NOMO-1 treated with DMSO at 0.1 percent for 48 hours (cell line): Measurements from ENCODE around the gene MAEA.

Source experiments
- DNase-seq: peaks from one replicate; lab custom pipeline; 2025; ENCODE audit not compliant: unreplicated experiment; lab: John Stamatoyannopoulos, UW

MAEA gene

DNA sequence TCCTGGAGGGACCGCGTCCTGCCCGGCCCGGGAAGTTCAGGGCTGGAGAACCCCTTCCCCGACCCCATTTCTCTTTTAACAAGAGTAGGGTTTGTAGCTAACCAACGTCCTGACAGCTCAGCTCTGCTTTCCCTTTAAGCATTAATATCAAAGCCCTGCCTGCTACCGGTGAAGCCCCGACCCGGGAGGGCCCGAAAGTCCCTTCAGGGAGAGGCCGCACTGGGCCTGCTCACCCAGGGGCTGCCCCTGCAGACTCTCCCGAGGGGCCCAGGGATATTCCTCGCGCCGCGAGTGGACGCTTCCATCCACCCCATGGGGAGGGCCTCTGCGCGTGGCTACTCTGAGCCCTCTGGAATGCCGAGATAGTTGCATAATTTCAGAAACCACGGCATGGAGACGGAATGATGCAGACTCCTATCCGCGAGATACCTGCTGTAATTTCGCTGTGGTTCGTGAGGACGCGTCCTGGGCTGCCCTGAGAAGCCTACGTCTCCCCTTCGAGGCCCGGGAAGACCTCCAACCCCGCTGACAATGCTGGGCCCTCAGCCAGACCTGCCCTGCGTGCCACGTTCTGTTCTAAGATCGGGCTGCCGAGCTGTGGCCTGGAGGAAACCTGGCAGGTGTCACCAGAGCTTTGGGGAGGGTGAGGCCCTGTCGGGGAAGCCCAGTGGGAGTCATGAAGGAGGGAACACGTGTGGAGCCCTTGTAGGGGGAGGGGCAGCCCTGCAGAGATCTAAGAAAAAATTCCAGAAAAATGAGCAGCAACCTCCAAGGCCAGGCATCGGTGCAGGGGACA, 39.8 kb upstream of the MAEA start:
- no peak for DNase-seq

DNA sequence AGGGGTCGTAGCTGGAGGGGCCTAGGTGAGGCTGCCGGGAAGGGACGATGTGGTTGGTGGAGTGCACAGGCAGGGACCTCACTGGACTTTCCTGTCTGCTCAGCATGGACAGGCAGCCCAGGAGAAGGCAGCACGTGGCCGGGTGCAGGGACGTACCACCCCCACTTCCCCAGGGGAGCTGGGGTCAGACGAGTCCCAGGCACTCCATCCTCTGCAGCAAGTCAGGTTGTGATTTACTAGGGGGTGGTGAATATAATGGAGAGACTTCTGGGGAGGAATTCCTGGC, 39.2 kb upstream of the MAEA start:
- no peak for DNase-seq

DNA sequence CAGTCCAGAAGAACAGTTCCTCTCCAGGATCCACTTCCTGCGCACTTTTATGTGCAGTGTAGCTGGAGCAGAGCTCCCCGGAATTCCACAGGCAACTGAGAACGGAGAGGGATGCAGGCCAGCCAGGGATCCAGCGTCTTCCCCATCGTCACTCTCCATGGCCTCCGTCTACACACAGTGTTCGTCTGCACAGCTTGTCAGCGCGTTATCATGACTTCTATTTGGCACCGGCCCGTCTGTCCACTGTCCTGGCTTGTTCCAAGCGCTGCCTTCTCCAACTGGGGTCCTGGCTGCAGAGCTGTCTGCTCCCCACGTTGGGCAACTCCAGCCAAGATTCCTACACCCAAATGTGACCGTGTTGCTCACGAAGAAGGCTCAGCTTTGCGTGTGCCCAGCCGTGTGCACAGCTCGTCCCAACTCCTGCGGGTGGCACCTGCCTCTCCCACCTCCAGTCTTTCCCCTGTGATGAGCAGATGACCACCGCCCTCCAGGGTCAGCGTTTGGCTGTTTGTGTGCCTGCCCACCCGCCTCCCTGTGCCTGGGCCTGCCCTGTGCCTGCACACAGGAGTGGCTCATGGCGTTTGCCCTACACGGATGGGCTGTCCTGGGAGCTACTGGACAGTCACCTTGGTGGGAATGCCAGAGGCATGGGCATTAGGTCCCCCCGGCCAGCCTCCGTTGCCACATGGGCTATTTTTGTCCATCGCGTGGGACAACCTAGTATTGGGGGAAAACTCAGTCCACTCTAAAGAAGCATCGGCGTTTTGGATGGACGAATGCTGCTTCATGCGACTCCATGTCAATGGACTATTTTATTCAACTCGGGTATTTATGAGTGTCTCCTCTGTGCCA, 38.5 kb upstream of the MAEA start:
- DNase-seq, result no peak

DNA sequence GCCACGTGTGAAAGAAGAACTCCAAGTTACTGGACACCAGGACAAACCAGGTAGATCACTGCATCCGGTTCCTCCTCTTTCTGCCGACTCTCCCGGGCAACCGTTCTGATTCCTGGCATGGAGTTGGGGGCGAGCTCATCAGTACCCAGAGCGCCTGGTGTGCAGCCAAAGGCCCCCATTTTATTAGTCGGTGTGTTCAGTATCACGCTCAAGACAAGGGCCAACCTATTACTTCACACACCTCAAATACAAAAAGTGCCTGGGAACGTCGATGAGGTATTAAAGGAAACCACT, 38.0 kb upstream of the MAEA start:
- DNase-seq, result no peak

DNA sequence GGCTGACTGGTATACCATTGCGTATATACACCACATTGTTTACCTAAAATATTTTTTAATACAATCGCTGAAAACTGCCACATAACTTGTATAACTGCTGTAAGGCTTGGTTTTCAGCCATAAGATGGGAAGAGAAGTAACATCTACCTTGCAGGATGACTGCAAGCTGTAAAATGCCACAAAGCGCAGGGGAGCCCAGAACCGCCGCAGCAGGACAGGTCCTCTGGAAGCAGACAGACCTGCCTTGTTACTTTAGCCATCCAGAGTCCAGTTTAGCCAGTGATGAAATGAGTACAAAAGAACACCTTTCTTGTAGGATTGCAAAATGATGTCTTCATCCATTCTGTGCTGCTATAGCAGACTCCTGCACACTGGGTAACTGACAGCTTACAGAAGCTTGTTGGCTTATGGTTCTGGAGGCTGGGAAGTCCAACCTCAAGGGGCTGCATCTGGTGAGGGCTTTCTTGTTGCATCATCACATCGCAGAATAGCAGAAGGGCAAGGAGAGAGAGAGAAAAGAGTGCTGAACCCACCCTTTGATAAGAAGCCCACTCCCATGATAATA, 36.7 kb upstream of the MAEA start:
- no peak for DNase-seq

DNA sequence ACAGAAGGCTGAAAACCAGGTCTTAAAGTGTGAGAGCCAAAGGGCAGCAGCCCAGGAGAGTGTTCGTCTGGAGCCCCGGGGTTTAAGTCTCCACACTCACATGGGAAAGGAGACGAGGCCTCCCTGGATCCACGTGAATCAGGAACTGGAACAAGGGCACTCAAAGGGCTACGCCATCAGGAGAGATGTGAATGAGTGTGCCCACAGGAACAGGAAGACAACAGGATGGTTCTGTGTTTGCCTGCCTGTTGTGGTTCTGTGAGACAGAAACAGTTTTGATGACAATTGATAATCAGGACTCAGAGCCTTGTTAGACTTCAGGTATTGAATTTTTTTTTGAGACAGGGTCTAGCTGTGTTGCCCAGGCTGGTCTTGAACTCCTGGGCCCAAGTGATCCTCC, 35.9 kb upstream of the MAEA start:
- DNase-seq, result no peak

DNA sequence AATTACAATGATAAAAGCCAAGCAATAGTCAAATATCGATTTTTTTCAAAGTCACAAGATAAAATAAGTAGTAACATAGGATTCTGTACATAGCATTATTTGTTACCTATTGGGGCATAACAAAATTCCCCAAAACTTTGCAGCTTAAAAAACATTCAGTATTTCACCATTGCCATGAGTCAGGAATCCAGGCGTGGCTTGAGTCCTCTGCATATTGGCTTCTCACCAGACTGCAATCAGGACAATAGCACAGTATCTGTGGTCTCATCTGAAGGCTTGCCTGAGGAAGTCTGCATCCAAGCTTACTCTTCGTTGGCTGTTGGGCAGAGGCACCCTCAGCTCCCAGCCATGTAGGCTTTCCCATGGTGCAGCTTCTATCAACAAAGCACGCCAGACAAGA, 34.5 kb upstream of the MAEA start:
- no peak for DNase-seq

DNA sequence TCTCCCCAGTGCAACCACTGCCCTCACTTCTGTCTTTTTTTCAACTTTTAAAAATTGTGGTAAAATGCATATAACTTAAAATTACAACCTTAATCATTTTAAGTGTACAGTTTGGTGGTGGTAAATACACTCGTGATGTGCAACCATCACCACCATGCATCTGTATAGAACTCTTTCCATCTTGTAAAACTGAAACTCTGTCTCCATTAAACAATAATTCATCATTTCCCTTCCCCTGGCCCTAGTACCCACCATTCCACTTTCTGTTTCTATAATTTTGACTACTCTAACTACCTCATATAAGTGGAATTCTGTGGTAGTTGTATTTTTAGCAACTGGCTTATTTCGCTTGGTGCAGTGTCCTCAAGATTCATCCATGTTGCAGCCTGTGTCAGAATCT, 34.0 kb upstream of the MAEA start:
- DNase-seq, result no peak

DNA sequence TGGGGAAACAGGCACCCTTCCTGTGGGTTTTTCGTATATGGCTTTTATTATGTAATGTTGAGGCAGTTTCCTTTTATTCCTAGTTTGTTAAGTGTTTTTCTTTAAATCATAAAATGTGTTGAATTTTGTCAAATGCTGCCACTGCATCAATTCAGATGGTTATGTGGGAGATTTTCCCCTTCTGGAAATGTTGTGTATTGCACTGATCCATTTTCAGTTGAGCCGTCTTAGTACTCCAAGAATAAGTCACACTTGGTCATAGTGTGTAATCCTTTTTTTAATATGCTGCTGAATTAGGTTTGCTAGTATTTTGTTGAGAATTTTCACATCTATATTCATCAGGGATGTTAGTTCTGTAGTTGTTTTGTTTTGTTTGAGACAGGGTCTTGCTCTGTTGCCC, 31.2 kb upstream of the MAEA start:
- DNase-seq, result no peak

DNA sequence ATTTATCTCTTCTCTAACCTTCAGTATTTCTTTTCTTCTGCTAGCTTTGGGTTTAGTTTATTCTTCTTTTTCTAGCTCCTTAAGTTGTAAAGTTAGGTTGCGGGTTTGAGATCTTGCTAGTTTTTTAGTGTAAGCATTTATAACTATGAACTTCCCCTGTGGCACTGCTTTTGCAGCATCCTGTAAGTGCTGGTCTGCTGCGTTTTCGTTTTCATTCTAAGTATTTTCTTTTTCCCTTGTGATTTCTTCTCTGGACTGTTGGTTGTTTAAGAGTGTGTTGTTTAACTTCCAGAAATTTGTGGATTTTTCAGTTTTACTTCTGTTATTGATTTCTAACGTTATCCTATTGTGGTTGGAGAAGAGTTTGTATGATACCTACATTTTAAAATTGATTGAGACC, 29.7 kb upstream of the MAEA start:
- no peak for DNase-seq

DNA sequence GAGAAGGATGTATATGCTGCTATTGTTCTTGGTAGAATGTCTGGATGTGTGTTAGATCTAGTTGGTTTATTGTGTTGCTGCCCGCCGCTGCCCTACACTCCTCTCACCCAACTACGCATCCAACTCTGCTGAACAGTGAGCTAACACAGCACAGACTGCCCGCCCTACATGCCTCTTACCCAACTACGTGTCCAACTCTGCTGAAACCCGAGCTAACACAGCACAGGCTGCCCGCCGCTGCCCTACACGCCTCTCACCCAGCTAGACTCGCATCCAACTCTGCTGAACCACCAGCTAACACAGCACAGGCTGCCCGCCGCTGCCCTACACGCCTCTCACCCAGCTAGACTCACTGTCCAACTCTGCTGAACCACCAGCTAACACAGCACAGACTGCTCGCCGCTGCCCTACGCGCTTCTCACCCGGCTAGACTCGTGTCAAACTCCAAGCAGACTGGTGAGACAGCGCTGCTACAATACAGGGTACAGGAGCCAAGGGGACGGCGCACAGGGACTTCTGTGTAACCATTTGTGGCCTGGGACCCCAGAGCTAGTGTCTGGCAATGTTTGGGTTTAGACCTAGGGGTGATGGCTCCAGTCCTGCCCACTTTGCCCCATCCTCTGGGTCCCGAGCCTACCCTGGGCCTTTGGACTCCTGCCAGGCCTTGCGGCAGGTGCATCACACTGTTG, 29.1 kb upstream of the MAEA start:
- DNase-seq, result no peak

DNA sequence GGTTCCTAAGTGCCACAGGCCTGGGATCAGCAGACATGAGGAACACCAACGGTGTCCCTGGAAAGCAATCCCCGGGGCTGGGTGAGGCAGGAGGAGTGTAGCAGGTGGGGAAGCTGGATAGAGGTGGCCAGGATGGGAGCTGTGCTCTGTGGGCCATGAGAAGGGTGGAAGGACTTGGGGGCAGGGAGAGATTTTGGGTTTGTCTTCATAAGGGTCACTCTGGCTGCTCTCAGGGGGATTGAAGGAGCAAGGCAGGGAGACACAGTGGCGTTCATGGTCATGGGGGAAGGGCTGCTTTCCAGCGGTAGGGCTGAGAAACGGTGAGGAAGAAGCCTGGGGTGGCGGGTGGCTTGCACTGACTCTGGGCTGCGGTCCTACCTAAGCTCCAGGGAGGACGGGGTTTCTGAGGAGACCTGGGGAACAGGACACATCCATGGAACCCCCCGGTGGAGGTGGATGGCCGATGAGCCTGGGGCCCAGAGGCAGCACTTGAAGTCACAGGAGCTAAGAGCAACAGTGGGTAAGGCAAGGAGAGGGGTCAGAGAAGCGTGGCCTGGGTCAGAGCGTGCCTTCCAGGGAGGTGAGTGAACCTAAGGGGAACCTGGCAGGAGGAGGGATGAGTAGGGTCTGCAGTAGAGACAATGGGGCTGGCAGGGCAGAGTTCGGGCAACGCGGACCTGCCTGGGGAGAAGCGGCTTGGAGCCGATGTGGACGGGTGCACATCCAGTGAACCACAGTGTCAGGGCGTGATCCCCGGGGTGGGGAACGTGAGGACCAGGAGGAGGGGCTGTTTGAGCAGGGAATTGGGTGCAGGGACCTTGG, 28.4 kb upstream of the MAEA start:
- no peak for DNase-seq

DNA sequence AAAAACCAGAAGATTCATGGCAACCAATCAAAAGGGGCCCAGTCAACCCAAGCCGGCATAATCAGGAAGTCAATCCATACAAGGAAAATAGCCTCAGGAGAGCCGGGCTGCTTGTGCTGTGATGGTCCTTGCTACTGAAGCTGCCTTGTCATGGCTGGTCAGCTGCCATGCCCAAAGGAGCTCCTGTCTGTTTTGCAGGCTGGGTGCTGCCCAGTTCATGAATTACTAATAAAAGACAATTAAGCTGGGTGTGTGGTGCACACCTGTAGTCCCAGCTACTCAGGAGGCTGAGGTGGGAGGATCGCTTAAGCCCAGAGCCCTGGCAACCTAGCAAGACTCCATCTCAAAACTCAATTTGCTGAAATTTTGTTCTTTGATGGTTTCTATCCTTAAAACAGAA, 24.7 kb upstream of the MAEA start:
- DNase-seq, result no peak

DNA sequence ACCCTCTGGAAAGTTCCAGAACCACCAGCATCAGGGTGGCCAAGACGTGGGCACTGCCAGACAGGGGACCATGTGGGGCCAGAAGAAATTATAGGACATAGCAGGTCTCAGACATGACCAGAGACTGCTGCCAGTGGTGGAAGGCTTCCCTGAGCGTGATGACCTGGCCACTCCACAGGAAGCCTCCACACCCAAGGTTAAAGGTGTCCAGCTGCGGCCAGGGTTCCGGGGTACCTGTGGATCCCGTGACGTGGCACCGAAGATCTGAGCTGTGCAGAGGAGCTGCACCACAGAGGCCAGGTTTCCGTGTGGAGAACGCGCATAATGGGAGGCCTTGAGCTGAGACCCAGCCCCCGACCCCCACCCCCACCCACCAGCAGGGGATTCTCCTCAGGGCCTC, 24.3 kb upstream of the MAEA start:
- no peak for DNase-seq

DNA sequence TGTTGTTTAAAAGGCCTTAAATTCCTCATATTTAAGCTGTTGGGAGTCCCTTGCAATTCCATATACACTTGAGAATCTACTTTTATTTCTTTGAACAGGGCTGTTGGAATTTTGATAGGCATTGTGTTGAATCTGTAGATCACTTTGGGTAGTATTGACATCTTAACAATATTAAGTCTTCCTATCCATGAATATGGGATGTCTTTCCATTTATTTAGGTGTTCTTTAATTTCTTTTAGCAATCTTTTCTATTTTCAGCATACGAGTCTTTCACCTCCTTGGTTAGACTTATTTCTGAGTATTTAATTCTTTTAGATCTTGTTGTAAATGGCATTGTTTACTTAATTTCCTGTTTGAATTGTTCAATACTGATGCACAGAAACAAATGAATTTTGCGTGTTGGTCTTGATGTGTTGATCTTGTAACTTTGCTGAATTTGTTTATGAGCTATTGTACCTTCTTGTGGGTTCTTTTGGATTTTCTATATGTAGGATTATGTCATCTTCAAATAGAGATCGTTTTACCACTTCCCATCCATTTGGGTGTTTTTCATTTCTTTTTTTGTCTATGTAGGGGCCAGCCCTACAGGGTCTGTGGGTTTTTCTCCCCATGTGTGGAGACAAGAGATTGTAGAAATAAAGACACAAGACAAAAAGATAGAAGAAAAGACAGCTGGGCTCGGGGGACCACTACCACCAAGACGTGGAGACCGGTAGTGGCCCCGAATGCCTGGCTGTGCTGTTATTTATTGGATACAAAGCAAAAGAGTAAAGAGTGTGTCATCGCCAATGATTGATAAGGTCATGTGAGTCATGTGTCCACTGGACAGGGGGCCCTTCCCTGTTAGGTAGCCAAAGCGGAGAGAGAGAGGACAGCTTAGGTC, 22.6 kb upstream of the MAEA start:
- DNase-seq, result no peak

DNA sequence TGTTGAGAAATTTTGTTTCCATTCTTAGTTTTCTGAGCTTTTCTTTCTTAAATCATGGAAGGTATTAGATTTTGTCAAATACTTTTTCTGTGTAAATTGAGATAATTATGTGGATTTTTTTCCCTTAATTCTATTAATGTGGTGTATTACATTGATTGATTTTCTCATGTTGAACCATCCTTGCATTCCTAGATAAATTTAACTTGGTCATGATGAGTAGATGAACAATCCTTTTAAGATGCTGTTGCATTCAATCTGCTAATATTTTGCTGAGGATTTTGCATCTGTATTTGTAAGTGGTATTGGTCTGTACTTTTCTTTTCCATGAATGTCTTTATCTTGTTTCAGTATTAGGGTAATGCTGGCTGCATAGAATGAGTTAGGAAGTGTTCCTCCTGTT, 20.5 kb upstream of the MAEA start:
- no peak for DNase-seq

DNA sequence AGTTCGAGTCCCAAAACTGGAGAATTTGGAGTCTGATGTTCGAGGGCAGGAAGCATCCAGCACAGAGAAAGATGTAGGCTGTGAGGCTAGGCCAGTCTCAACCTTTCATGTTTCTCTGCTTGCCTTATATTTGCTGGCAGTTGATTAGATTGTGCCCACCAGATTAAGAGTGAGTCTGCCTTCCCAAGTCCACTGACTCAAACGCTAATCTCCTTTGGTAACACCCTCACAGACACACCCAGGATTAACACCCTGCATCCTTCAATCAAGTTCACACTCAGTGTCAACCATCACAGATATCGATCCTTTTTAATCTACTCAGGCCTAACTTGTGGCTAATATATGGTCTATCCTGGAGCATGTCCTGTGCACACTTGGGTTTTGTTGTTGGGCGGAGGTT, 18.0 kb upstream of the MAEA start:
- DNase-seq, result no peak

DNA sequence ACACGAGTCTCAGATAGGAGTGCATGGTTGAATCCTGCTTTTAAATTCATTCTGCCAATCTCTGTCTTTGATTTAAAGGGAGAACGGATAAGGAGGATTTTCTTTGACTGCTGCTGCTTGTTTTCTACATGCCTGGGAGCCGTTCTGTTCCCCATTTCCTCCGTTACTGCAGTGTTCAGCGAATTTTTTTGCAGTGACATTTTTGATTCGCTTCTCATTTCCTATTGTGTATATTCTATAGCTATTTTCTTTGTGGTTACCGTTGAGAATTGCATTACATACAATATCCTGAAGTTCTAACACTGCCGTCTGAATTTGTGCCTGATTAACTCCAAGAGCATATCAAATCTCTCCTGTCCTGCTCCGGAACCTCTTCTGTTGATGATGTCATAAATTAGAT, 14.8 kb upstream of the MAEA start:
- no peak for DNase-seq

DNA sequence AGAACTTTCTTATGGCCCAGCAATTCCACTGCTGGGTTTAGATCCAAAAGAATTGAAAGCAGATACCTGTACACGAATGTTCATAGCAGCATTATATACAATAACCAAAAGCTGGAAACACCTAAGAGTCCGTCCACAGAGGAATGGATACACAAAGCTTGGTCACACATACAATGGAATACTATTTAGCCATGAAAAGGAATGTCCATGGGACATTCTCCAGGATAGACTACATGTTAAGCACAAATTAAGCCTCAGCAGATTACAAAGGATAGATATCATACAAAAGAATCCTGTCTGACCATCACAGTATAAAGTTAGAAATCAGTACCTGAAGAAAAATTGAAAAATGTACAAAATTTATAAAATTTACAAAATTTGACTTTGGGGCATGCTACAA, 12.7 kb upstream of the MAEA start:
- DNase-seq, result no peak
